Fibroblast of lung (primary cell): ENCODE data around the gene ENOX1. TPM values are rescaled to one million over a fixed set of nuclear protein-coding genes. Genes with fewer than 3 reads are reported as not detected.
A peak's percentile ranks its signal among the peaks of the same experiment; 100 is the strongest.

Source experiments
- DNase-seq, 2 donors: peaks; one replicate each; pipeline versions ENCODE4 v3.0.0 to v3.0.0-alpha.2; 2010; ENCODE audit warnings: low read depth in 2 of 2
- H2AFZ ChIP-seq: 2 replicates; pipeline ENCODE4 v1.5.1; 2012; ENCODE audit warnings: low read length, control low read depth, inconsistent platforms
- H3K27ac ChIP-seq: 2 replicates; pipeline ENCODE4 v1.5.1; 2011; ENCODE audit warnings: low read length, control low read depth; ENCODE audit not compliant: insufficient read depth
- H3K27me3 ChIP-seq: 2 replicates; pipeline ENCODE4 v1.5.1; 2011; ENCODE audit warnings: mild to moderate bottlenecking, low read length; ENCODE audit not compliant: control insufficient read depth, insufficient read depth
- H3K36me3 ChIP-seq: 2 replicates; pipeline ENCODE4 v1.5.1; 2011; ENCODE audit warnings: low read length; ENCODE audit not compliant: control insufficient read depth, insufficient read depth
- H3K4me1 ChIP-seq: 2 replicates; pipeline ENCODE4 v1.5.1; 2011; ENCODE audit warnings: low read length; ENCODE audit not compliant: control insufficient read depth, insufficient read depth; ENCODE audit errors: extremely low read depth
- H3K4me2 ChIP-seq: 2 replicates; pipeline ENCODE4 v1.5.1; 2011; ENCODE audit warnings: low read length, control low read depth; ENCODE audit not compliant: insufficient read depth; ENCODE audit errors: extremely low read depth
- H3K4me3 ChIP-seq, 4 experiments: fragments of 200-600 bp in 1 of 4; sonication (generic) in 1 of 4; replicated peaks in 1 of 4; 2 replicates each; pipeline ENCODE4 v1.5.1; 2011 to 2016; ENCODE audit warnings: low read length in 4 of 4, low read depth in 3 of 4, mild to moderate bottlenecking in 3 of 4, control low read depth in 2 of 4, inconsistent platforms in 1 of 4, mixed read lengths in 1 of 4; ENCODE audit not compliant: insufficient read depth in 1 of 4; ENCODE audit errors: control extremely low read depth in 1 of 4
- H3K79me2 ChIP-seq: 2 replicates; pipeline ENCODE4 v1.5.1; 2012; ENCODE audit warnings: mild to moderate bottlenecking, low read length, inconsistent platforms; ENCODE audit not compliant: control insufficient read depth, insufficient read depth
- H3K9ac ChIP-seq: 2 replicates; pipeline ENCODE4 v1.5.1; 2011; ENCODE audit warnings: mild to moderate bottlenecking, low read length, control low read depth; ENCODE audit not compliant: insufficient read depth
- H3K9me3 ChIP-seq: 2 replicates; pipeline ENCODE4 v1.5.1; 2012; ENCODE audit warnings: low read depth, low read length; ENCODE audit not compliant: control insufficient read depth, insufficient read depth
- H4K20me1 ChIP-seq: 2 replicates; pipeline ENCODE4 v1.5.1; 2011; ENCODE audit warnings: low read length; ENCODE audit not compliant: control insufficient read depth, insufficient read depth; ENCODE audit errors: extremely low read depth
- CTCF ChIP-seq, 2 donors: IDR thresholded peaks in 1 of 2; conservative IDR thresholded peaks in 1 of 2; 1 replicate in 1 of 2; 2 replicates in 1 of 2; pipeline ENCODE4 v1.5.1; 2011 to 2012; ENCODE audit warnings: low read length in 2 of 2, control low read depth in 1 of 2, inconsistent platforms in 1 of 2, low read depth in 1 of 2, mild to moderate bottlenecking in 1 of 2
- EZH2 ChIP-seq: IDR thresholded peaks from 2 replicates; pipeline ENCODE4 v1.5.1; 2012; ENCODE audit warnings: low read length, control low read depth, mild to moderate bottlenecking; ENCODE audit errors: missing control alignments
- polyA plus RNA-seq, 2 donors: library from polyadenylated mRNA; depleted of rRNA in 1 of 2; stranded (reverse) in 1 of 2; unstranded in 1 of 2; fragments of >200 nt; gene quantifications; 2 replicates each; pipeline ENCODE4 v1.2.1, GENCODE V29; 2011 to 2012; ENCODE audit warnings: missing spikeins in 1 of 2
- total RNA-seq: library from RNA; depleted of rRNA; stranded (reverse); fragments of >200 nt; gene quantifications from 2 replicates; pipeline ENCODE4 v1.2.1, GENCODE V29; 2014

ENOX1 gene
- total and polyA plus RNA-seq, 2 donors (not counting 1 experiment from before 2014, with no cell fraction given): 3.5 to 7.6 TPM

GRCh38 chr13:43431841-43432240, 354.9 kb downstream of the ENOX1 start:
- no peaks in the 10 kb centered on the region for H3K9me3 ChIP-seq
- H3K27ac ChIP-seq: no peak overlapping the region
- H3K27me3 ChIP-seq: no peaks in the 10 kb centered on the region
- no peak overlapping the region for H3K4me3 ChIP-seq
- no peak for TF ChIP-seq EZH2
- no peak for TF ChIP-seq CTCF (conservative IDR thresholded peaks at IDR 0.05 in 1 of 2, IDR thresholded peaks at IDR 0.05 in 1 of 2; ENCODE audit: low read depth in 1 of 2, low read length in 2 of 2)
- no peak overlapping the region for H2AFZ ChIP-seq
- H4K20me1 ChIP-seq: no peaks in the 10 kb centered on the region
- no peak for DNase-seq
- no peaks in the 10 kb centered on the region for H3K4me1 ChIP-seq
- H3K4me2 ChIP-seq: no peak overlapping the region
- no peak overlapping the region for H3K9ac ChIP-seq
- no peaks in the 10 kb centered on the region for H3K36me3 ChIP-seq
- no peaks in the 10 kb centered on the region for H3K79me2 ChIP-seq

- Histone ChIP-seq H3K36me3 (no peaks in the 10 kb centered on the region), H2AFZ (no peak overlapping the region), H3K4me2 (no peak overlapping the region), H3K79me2 (no peaks in the 10 kb centered on the region), H3K4me3 (no peak overlapping the region), H4K20me1 (no peaks in the 10 kb centered on the region), H3K4me1 (no peaks in the 10 kb centered on the region), H3K27me3 (no peaks in the 10 kb centered on the region), H3K27ac (no peak overlapping the region), H3K9me3 (no peaks in the 10 kb centered on the region), H3K9ac (no peak overlapping the region)
- TF ChIP-seq CTCF (conservative IDR thresholded peaks at IDR 0.05 in 1 of 2, IDR thresholded peaks at IDR 0.05 in 1 of 2; ENCODE audit: low read depth in 1 of 2, low read length in 2 of 2): no peak
- TF ChIP-seq EZH2: no peak
- DNase-seq: peak in 1 of 2 donors; percentile 31
Measured at GRCh38 chr13:43431290-43431716, 355.5 kb downstream of the ENOX1 start.

GRCh38 chr13:43428545-43429296, 358.1 kb downstream of the ENOX1 start:
- Histone ChIP-seq H3K4me2 (no peak overlapping the region), H3K79me2 (no peaks in the 10 kb centered on the region), H3K27ac (no peak overlapping the region), H3K9ac (no peak overlapping the region), H3K27me3 (no peaks in the 10 kb centered on the region), H2AFZ (no peak overlapping the region), H4K20me1 (no peaks in the 10 kb centered on the region), H3K4me1 (no peaks in the 10 kb centered on the region), H3K36me3 (no peaks in the 10 kb centered on the region), H3K4me3 (no peak overlapping the region), H3K9me3 (no peaks in the 10 kb centered on the region)
- TF ChIP-seq CTCF (conservative IDR thresholded peaks at IDR 0.05 in 1 of 2, IDR thresholded peaks at IDR 0.05 in 1 of 2; ENCODE audit: low read depth in 1 of 2, low read length in 2 of 2) (no peak), EZH2 (no peak)
- no peak for DNase-seq
